K562 (cell line): ENCODE results near the gene ZNF74. TPM values are rescaled to one million over a fixed set of nuclear protein-coding genes. Genes with fewer than 3 reads are reported as not detected.
"Not testable (repeated sequence)": the region's sequence is repeated elsewhere in the genome, so short reads cannot be mapped to it uniquely, and the experiment has no call there.

Source experiments
- FOXJ3 ChIP-seq: sonication (generic); formaldehyde crosslinking; IDR thresholded peaks from 2 replicates; pipeline ENCODE4 v1.4.0; 2020; ENCODE audit warnings: mild to moderate bottlenecking, missing genetic modification reagents
- PKNOX1 ChIP-seq: fragments of 450-650 bp; IDR thresholded peaks from 2 replicates; pipeline ENCODE4 v1.6.1; 2016
- ZBTB40 ChIP-seq, 2 experiments: fragments of 450-650 bp in 1 of 2; sonication (generic) in 1 of 2; formaldehyde crosslinking in 1 of 2; IDR thresholded peaks; 2 replicates each; pipeline versions ENCODE4 v1.7.1 to v1.9.0; 2016 to 2022; ENCODE audit warnings: inconsistent platforms in 1 of 2, mild to moderate bottlenecking in 1 of 2, missing genetic modification reagents in 1 of 2
- ZNF263 ChIP-seq: sonication (generic); formaldehyde crosslinking; IDR thresholded peaks from 2 replicates; pipeline ENCODE4 v1.8.0; 2022; ENCODE audit warnings: mild to moderate bottlenecking, missing genetic modification reagents, borderline replicate concordance
- polyA plus RNA-seq, 8 experiments: library from polyadenylated mRNA; depleted of rRNA in 4 of 8; stranded (reverse) in 5 of 8; unstranded in 3 of 8; fragments of >200 nt; fragmentation: Nextera tagmentation in 2 of 8; fragmentation: Illumina TruSeq in 1 of 8; extraction: Ambion mirVana in 2 of 8; extraction: Trizol in 1 of 8; gene quantifications; 2 replicates each; pipeline versions ENCODE4 v1.2.1 to v1.2.3, GENCODE V29; 2011 to 2014; ENCODE audit warnings: inconsistent platforms in 1 of 8, missing spikeins in 1 of 8
- total RNA-seq, 7 experiments: library from RNA; depleted of rRNA in 6 of 7; stranded (reverse); fragments of >200 nt in 6 of 7; fragmentation: Illumina TruSeq in 2 of 7; extraction: Trizol in 2 of 7; gene quantifications; 2 replicates each; pipeline versions ENCODE4 v1.2.1 to v1.2.3, GENCODE V29; 2011 to 2021; ENCODE audit warnings: low replicate concordance in 1 of 7
- TF ChIP-seq, protein P1 (sequence below), 3 experiments: fragments of 200-800 bp in 1 of 3; sonication (Bioruptor generic) in 1 of 3; sonication (generic) in 1 of 3; formaldehyde crosslinking in 1 of 3; IDR thresholded peaks; 2 replicates each; pipeline versions ENCODE4 v1.6.1 to v1.8.0; 2016 to 2022; ENCODE audit warnings: mild to moderate bottlenecking in 2 of 3, missing compliant biosample characterization in 2 of 3, missing genetic modification characterization in 2 of 3, missing genetic modification reagents in 1 of 3

ZNF74 gene
- total and polyA plus RNA-seq, 9 of the 15 experiments (the other 6 are each of a cell fraction or from before 2014, with no cell fraction given): 2.4 to 53.5 (median 31.5) TPM

GRCh38 chr22:20373195-20373706 lies 20.7 kb upstream of the ZNF74 start (continued):
- TF ChIP-seq ZBTB40 (IDR thresholded peaks at IDR 0.05): not testable (repeated sequence)
- TF ChIP-seq ZBTB40 (CRISPR knock-in tag; IDR thresholded peaks at IDR 0.05) (0 out of 2 replicates have a peak, but pooled peaks have one; percentile 30), ZNF263 (CRISPR knock-in tag) (0 out of 2 replicates have a peak, but pooled peaks have one; percentile 21), FOXJ3 (CRISPR knock-in tag) (0 out of 2 replicates have a peak, but pooled peaks have one; percentile 11), PKNOX1 (0 out of 2 replicates have a peak, but pooled peaks have one; percentile 18)
- TF ChIP-seq, protein P1, sequence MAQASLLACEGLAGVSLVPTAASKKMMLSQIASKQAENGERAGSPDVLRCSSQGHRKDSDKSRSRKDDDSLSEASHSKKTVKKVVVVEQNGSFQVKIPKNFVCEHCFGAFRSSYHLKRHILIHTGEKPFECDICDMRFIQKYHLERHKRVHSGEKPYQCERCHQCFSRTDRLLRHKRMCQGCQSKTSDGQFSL (CRISPR knock-in tag; IDR thresholded peaks at IDR 0.05): 0 out of 2 replicates have a peak, but pooled peaks have one; percentile 34
- TF ChIP-seq, protein P1 (tag; IDR thresholded peaks at IDR 0.05): not testable (repeated sequence)
- TF ChIP-seq, all 486 proteins: peak for 7; not testable (repeated sequence) for 479
